Ammon's horn (tissue), 1 donor: ENCODE results near the gene POGLUT2.

Experiments
- DNase-seq: peaks from one replicate; pipeline ENCODE4 v3.0.0-alpha.2; 2016; ENCODE audit warnings: low spot score

POGLUT2 gene

DNA sequence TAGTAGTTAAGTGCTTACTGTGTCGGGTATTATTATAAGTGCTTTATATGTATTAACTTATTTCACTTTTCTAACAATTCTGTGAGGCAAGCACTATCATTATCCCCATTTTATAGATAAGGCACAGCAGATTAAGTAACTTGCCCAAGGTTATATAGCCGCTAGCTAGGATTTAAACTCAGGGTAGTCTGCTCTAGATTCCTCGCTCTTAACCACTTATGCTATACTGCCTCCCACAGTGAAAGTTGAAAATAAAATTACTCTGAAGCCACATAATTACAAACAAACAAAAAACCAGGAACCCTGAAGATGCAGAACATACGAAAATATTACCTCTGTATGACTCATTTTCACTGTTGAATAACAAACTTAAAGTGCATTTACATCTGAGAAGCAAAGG lies 29.1 kb downstream of the POGLUT2 start:
- no peak for DNase-seq

DNA sequence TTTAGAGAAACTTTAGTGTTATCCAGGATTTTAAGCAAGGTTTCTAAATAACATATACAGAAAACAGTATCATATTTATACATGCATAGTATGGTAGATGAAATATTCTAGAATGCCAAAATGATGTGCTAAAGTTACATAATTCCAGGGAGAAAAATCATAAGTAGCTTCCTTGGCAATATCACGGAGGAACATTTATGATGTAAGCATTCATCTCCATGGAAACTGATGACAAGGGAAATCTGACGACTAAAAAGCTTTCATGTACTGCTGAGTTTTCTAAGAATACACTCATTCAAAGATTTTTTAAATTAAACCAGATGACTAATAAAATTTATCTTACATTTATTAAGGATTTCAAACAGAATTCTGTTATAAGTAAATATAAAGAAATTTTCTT lies 29.9 kb downstream of the POGLUT2 start:
- no peak for DNase-seq

DNA sequence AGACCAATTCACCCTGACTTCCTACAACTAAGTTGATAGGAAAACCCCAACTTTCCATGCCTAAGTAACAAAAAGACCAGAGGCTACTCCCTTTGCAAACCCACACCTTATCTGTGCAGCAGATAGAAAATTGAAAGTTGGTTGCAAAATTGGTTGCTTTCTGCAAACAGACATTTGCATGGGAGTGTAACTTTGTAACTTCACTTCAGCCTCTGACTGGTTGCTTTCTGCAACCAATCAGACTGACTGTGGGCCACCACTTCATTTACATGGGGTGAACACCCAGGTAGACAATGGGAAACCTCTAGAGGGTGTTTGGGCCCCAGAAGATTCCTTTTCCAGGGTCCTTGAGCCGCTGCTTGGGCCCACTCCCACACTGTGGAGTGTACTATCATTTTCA lies 35.0 kb downstream of the POGLUT2 start:
- DNase-seq = no peak

DNA sequence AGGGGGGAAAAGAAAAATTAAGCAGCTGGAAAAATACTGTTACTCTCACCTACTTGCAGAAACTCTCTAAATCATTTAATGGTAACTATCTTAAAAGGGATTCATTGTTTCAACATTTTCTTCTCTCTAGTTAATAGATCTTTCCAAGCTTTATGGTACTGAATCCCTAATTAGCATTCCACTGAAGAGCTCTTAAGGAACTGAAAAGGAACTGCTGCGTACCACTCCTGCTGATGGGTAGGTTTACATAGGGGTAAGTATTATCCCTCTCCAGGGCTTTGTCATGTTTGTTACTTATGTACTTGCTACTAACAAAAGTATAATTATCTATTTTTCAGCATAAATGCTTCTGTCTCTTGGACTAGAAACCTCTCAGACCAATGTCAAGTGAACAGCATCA lies 37.7 kb downstream of the POGLUT2 start:
- no peak for DNase-seq

DNA sequence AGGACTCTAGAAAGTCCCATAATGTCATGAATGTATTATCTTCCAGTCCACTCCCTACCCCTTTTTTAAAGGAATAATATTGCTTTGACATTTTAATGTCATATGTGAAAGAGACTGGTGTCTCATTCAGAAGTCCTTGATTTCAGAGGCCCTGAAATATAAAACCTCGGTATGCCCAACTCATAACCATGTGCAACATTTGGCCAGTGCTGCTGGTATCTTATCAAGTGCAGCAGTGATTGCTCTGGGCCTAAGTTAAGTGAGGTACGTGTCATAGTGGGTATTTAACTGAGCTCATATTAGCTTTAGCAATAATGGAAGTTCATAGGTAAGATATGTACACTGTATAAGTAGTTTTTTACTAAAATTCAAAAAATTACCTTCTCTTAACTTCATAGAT lies 39.9 kb downstream of the POGLUT2 start:
- DNase-seq = no peak

DNA sequence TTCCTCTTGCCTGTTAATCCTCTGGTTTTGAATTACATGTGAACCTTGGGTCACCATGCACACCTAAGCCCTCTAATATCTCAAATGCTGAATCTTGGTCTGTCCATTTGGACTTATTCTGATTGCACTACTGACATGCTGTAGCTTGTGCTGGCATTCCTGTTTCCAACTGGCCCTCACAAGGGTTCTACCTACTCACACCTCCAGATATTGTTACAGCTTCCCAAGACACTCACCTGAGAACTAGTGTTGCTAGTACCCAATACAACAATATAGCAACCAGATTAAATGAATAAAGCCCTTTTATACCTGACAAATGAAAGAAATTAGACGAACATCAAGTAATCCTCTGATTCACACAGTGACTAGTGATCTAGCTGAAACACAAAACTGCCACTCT lies 41.8 kb downstream of the POGLUT2 start:
- no peak for DNase-seq

DNA sequence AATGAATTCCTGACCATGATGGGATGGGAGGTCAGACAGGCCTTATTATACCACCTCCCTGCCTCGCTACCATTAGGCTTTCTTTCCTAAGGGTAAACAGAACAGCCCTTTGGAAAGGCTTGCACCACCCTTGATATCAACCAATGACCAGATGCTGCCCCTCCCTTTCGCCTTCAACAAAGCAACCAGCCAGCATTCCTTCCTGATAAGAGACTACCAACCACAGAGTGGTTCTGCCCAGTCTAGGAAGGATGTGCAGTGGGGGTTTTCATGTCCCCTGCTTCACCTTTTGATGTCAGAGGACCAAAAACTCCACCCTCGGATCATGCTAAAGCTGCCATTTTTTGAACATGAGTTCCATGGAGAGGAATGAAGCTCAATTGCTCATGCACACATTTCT lies 46.9 kb downstream of the POGLUT2 start:
- DNase-seq = no peak

DNA sequence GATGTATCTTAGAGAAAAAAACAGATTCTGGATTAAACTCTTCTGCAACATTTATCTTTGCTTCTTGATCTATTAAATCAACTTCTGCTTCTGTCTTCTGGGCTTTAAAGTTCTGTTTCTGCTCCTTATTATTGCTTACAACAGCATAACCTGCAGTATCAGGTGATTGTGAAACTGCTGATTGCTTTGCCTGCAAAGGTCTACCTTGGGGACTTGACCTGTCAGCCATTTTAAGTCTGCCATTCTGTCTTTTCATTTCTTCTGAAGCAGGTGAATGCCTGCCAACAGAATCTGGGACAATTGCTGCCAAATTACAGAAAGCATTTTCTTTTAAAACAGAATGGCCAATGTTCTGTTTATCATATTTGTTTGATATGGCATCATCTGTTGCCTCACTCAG lies 56.3 kb downstream of the POGLUT2 start:
- no peak for DNase-seq

DNA sequence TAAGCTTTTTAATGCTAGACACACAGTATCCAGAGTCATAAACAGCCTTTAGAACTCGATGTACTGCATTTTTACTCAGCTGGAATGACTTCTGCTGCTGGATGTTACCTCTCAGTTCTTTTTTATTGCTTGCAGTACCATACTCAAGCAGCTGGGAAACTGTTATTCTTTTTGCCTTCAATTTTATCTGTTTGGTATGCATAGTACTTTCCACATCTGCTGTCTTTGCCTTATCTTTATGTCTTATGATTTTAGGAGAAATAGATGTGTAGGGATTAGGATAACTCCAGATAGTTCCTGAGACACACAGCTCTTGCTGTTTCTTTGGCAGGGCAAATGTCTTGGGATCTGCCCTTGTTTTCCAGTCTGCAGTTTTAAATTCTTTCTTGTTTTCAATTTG lies 56.7 kb downstream of the POGLUT2 start:
- DNase-seq = no peak
